MG63 (cell line): Measurements from ENCODE around the gene FOXJ2. TPM values are rescaled to one million over a fixed set of nuclear protein-coding genes. Genes with fewer than 3 reads are reported as not detected.
"Not testable (repeated sequence)": the region's sequence is repeated elsewhere in the genome, so short reads cannot be mapped to it uniquely, and the experiment has no call there.

ENCODE experiments used
- DNase-seq: peaks from one replicate; pipeline ENCODE4 v3.0.0-alpha.2; 2020
- H3K27me3 ChIP-seq: fragments of 250-450 bp; sonication (Bioruptor Pico); 2 replicates; pipeline ENCODE4 v1.5.1; 2020; ENCODE audit warnings: mild to moderate bottlenecking, moderate library complexity
- H3K36me3 ChIP-seq: fragments of 250-450 bp; sonication (Bioruptor Pico); 2 replicates; pipeline ENCODE4 v1.5.1; 2020; ENCODE audit warnings: mild to moderate bottlenecking, moderate library complexity
- H3K4me3 ChIP-seq: fragments of 250-450 bp; sonication (Bioruptor Pico); 2 replicates; pipeline ENCODE4 v1.5.1; 2020; ENCODE audit warnings: mild to moderate bottlenecking, moderate library complexity
- H3K9me3 ChIP-seq: fragments of 250-450 bp; sonication (Bioruptor Pico); 2 replicates; pipeline ENCODE4 v1.5.1; 2020; ENCODE audit warnings: mild to moderate bottlenecking, moderate library complexity
- total RNA-seq: library from RNA; depleted of rRNA; stranded (reverse); fragments of >200 nt; shearing (Covaris generic); gene quantifications from 2 replicates; pipeline ENCODE4 v1.2.3, GENCODE V29; 2014; ENCODE audit warnings: low replicate concordance

FOXJ2 gene
- total RNA-seq, 1 experiment from 2014 or later, result 5.9 TPM

- peak; percentile 62 for DNase-seq
- H3K9me3 ChIP-seq, result no peaks in the 10 kb centered on the region
- peaks cover 42% of the 10 kb centered on the region for H3K36me3 ChIP-seq
- H3K27me3 ChIP-seq, result no peaks in the 10 kb centered on the region
- no peak overlapping the region for H3K4me3 ChIP-seq
Measured at GRCh38 chr12:8045952-8046944, 13.7 kb downstream of the FOXJ2 start.

GRCh38 chr12:8047842-8048241 lies 15.3 kb downstream of the FOXJ2 start:
- Histone ChIP-seq H3K27me3 (no peaks in the 10 kb centered on the region), H3K9me3 (no peaks in the 10 kb centered on the region), H3K36me3 (peaks cover 40% of the 10 kb centered on the region), H3K4me3 (no peak overlapping the region)
- no peak for DNase-seq

GRCh38 chr12:8048906-8049305 lies 16.4 kb downstream of the FOXJ2 start:
- Histone ChIP-seq H3K27me3 (no peaks in the 10 kb centered on the region), H3K36me3 (peaks cover 40% of the 10 kb centered on the region), H3K9me3 (no peaks in the 10 kb centered on the region), H3K4me3 (no peak overlapping the region)
- no peak for DNase-seq

GRCh38 chr12:8050600-8051250 lies 18.2 kb downstream of the FOXJ2 start:
- no peak overlapping the region for H3K4me3 ChIP-seq
- H3K36me3 ChIP-seq, result peaks cover 36% of the 10 kb centered on the region
- H3K9me3 ChIP-seq, result no peaks in the 10 kb centered on the region

GRCh38 chr12:8052679-8053078 lies 20.2 kb downstream of the FOXJ2 start:
- DNase-seq, result no peak
- Histone ChIP-seq H3K4me3 (no peak overlapping the region), H3K9me3 (no peaks in the 10 kb centered on the region), H3K36me3 (peaks cover 25% of the 10 kb centered on the region), H3K27me3 (no peaks in the 10 kb centered on the region)

More at GRCh38 chr12:8050600-8051250, 18.2 kb downstream of the FOXJ2 start:
- no peaks in the 10 kb centered on the region for H3K27me3 ChIP-seq
- DNase-seq, result no peak

- DNase-seq, result no peak
- Histone ChIP-seq H3K9me3 (no peaks in the 10 kb centered on the region), H3K27me3 (no peaks in the 10 kb centered on the region), H3K4me3 (no peak overlapping the region), H3K36me3 (peaks cover 13% of the 10 kb centered on the region)
Measured at GRCh38 chr12:8054816-8055215, 22.3 kb downstream of the FOXJ2 start.

GRCh38 chr12:8057306-8057705 lies 24.8 kb downstream of the FOXJ2 start:
- peaks cover 6% of the 10 kb centered on the region; the same call in 1 of the 2 replicates for H3K36me3 ChIP-seq
- DNase-seq, result no peak
- H3K27me3 ChIP-seq, result no peaks in the 10 kb centered on the region
- no peak overlapping the region for H3K4me3 ChIP-seq
- no peaks in the 10 kb centered on the region for H3K9me3 ChIP-seq

- Histone ChIP-seq H3K9me3 (no peaks in the 10 kb centered on the region), H3K27me3 (no peaks in the 10 kb centered on the region), H3K36me3 (peaks cover 6% of the 10 kb centered on the region; the same call in 1 of the 2 replicates), H3K4me3 (no peak overlapping the region)
- no peak for DNase-seq
Measured at GRCh38 chr12:8057839-8058238, 25.3 kb downstream of the FOXJ2 start.

- no peaks in the 10 kb centered on the region for H3K9me3 ChIP-seq
- no peak for DNase-seq
- H3K36me3 ChIP-seq, result peaks cover 6% of the 10 kb centered on the region; the same call in 1 of the 2 replicates
- no peak overlapping the region for H3K4me3 ChIP-seq
- no peaks in the 10 kb centered on the region for H3K27me3 ChIP-seq
Measured at GRCh38 chr12:8058506-8058905, 26.0 kb downstream of the FOXJ2 start.

GRCh38 chr12:8064131-8064530 lies 31.6 kb downstream of the FOXJ2 start:
- no peaks in the 10 kb centered on the region for H3K27me3 ChIP-seq
- no peak for DNase-seq
- no peak overlapping the region for H3K4me3 ChIP-seq
- no peaks in the 10 kb centered on the region for H3K9me3 ChIP-seq
- H3K36me3 ChIP-seq, result no peaks in the 10 kb centered on the region

GRCh38 chr12:8065991-8066594 lies 33.6 kb downstream of the FOXJ2 start, which contains the start of gene C3AR1:
C3AR1 (minus strand) TSS chr12:8066359; CDS start chr12:8060185, 6,174 bp downstream.
- Histone ChIP-seq H3K36me3 (no peaks in the 10 kb centered on the region), H3K9me3 (no peaks in the 10 kb centered on the region), H3K4me3 (no peak within 1 kb of the TSS), H3K27me3 (no peaks in the 10 kb centered on the region)
- DNase-seq, result no peak

GRCh38 chr12:8069582-8069981 lies 37.1 kb downstream of the FOXJ2 start:
- Histone ChIP-seq H3K27me3 (no peaks in the 10 kb centered on the region), H3K4me3 (no peak overlapping the region), H3K9me3 (no peaks in the 10 kb centered on the region), H3K36me3 (no peaks in the 10 kb centered on the region)
- DNase-seq, result no peak

GRCh38 chr12:8071820-8072219 lies 39.3 kb downstream of the FOXJ2 start:
- not testable (repeated sequence) for H3K9me3 ChIP-seq, DNase-seq, H3K36me3 ChIP-seq, H3K27me3 ChIP-seq, H3K4me3 ChIP-seq

GRCh38 chr12:8075935-8076334 lies 43.4 kb downstream of the FOXJ2 start:
- no peaks in the 10 kb centered on the region for H3K36me3 ChIP-seq
- H3K9me3 ChIP-seq, result no peaks in the 10 kb centered on the region
- DNase-seq, result no peak
- no peak overlapping the region for H3K4me3 ChIP-seq
- H3K27me3 ChIP-seq, result no peaks in the 10 kb centered on the region

- DNase-seq, result no peak
- H3K27me3 ChIP-seq, result no peaks in the 10 kb centered on the region
- H3K9me3 ChIP-seq, result no peaks in the 10 kb centered on the region
- no peaks in the 10 kb centered on the region for H3K36me3 ChIP-seq
- H3K4me3 ChIP-seq, result no peak overlapping the region
Measured at GRCh38 chr12:8076366-8076765, 43.9 kb downstream of the FOXJ2 start.

- no peak overlapping the region for H3K4me3 ChIP-seq
- no peaks in the 10 kb centered on the region for H3K9me3 ChIP-seq
- H3K27me3 ChIP-seq, result no peaks in the 10 kb centered on the region
- DNase-seq, result peak; percentile 47
- no peaks in the 10 kb centered on the region for H3K36me3 ChIP-seq
Measured at GRCh38 chr12:8077207-8077606, 44.7 kb downstream of the FOXJ2 start.

- peak; percentile 54 for DNase-seq
Measured at GRCh38 chr12:8078398-8078797, 45.9 kb downstream of the FOXJ2 start.

More at GRCh38 chr12:8078398-8078797, 45.9 kb downstream of the FOXJ2 start:
- no peaks in the 10 kb centered on the region for H3K9me3 ChIP-seq
- no peak overlapping the region for H3K4me3 ChIP-seq
- H3K27me3 ChIP-seq, result no peaks in the 10 kb centered on the region
- no peaks in the 10 kb centered on the region for H3K36me3 ChIP-seq
